ENCODE measurements around the gene CBARP.
A peak's percentile ranks its signal among the peaks of the same experiment; 100 is the strongest.

CBARP gene

DNA sequence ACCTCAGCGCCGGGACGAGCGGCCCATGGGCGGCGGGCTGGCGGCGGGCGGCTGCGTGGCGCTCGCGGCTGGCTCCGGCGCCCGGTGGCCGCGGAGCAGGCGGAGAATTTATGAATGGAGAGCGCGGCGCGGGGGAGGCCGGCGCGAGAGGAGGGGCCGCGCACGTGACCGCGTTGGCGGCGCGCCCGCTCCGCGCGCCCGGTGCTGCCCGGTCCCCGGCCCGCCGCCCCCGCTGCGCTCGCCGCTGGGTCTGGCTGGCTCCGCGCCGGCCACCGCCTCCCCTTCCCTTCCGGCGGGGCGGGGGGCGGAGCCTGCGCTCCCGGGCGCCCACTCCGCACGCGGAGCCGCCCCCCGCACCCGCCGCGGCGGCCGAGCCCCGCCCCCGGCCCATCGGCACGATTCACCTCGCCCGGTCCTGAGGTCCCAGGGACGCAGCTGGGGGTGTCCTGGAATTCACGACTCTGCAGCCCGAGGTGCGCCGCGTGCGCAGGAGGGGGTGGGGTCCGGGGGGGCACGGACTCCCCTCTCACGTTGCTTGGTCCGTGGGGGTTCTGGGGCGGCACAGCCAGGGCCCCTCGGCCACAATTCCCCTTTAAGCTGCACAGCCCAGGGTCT, at the start of gene CBARP:
Gene CBARP, minus strand, starts transcription at position 252 of the 615 bp plus-strand sequence. CDS start 1,905 bp downstream, outside the sequence.
- DNase-seq = peak in 36 of 56 donors; percentile 15 to 77 (median 44)

GRCh38 chr19:1286487-1287353, 48.9 kb upstream of the CBARP start:
- no peak for DNase-seq

- DNase-seq = no peak
Measured at GRCh38 chr19:1285737-1286360, 48.0 kb upstream of the CBARP start, which contains the start of gene EFNA2. EFNA2 (plus strand) TSS chr19:1285873; CDS start chr19:1286169, 296 bp downstream.

- peak in 1 of 56 donors; percentile 37 for DNase-seq
Measured at GRCh38 chr19:1284979-1285736, 47.4 kb upstream of the CBARP start.

GRCh38 chr19:1284293-1284978, 46.6 kb upstream of the CBARP start:
- DNase-seq = no peak

- DNase-seq = no peak
Measured at GRCh38 chr19:1283917-1284292, 46.1 kb upstream of the CBARP start.

DNA sequence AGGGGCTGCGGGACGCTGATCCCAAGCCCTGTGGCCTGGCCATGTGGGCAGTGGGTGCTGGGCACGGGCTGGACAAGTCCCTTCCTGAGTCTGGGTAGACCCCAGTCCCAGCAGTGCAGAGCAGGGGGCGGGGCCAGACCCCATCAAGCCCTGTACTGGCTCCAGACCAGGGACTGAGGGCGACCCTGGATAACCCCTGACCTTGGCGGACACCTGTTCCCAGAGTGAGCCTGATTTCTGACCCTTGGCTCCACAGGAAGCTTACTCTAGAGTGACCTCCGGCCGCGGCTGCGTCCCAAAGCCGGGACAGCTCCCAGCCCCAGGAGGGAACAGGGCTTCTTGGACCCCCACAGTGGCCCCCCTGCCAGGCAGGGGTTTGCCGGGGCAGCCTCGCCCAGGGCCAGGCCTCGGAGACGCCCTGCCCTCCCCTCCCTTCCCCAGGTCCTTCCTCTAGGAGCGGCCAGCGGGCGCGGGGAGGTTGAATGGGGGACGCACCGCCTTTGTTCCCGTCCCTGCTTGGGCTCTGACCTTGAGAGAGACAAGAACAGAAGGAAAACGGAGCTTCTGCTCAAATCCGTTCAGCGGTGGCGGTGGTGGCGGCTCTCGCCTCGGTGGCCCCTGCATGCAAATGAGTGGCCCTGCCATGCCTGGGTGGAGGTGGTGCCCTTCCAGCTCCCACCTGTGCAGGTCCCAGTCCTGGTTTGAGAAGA, 45.6 kb upstream of the CBARP start:
- no peak for DNase-seq

DNA sequence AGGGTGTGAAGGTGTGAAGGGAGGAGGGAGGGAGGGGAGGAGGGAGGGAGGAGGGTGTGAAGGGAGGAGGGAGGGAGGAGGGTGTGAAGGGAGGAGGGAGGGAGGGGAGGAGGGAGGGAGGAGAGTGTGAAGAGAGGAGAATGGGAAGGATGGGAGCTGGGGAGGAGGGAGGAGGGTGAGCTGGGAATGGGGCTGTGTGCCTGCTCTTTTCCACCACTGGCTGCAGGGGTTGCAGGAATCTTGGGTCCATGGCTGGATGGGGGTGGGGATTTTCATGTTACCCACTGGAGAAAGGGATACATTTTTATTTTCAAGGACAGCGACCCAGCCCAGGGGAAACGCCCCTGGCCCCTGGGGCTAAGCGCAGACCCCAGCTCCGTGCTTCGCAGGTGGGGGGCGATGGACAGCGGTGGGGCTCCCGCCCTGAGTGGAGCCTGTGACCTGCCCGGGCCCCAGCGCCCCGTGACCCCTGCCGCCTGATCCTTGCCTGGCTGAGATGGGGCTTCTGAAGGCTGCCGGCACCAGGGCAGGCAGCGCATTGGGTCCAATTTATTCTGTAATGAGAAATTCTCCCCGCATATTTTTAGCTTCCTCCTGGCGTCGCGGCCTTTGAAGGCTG, 44.9 kb upstream of the CBARP start:
- DNase-seq = no peak

GRCh38 chr19:1281569-1282287, 43.9 kb upstream of the CBARP start:
- DNase-seq = no peak

GRCh38 chr19:1280636-1281568, 43.1 kb upstream of the CBARP start:
- DNase-seq = peak in 1 of 56 donors; percentile 19

GRCh38 chr19:1279782-1280341, 42.1 kb upstream of the CBARP start:
- peak in 54 of 56 donors; percentile 27 to 89 (median 70) for DNase-seq

DNA sequence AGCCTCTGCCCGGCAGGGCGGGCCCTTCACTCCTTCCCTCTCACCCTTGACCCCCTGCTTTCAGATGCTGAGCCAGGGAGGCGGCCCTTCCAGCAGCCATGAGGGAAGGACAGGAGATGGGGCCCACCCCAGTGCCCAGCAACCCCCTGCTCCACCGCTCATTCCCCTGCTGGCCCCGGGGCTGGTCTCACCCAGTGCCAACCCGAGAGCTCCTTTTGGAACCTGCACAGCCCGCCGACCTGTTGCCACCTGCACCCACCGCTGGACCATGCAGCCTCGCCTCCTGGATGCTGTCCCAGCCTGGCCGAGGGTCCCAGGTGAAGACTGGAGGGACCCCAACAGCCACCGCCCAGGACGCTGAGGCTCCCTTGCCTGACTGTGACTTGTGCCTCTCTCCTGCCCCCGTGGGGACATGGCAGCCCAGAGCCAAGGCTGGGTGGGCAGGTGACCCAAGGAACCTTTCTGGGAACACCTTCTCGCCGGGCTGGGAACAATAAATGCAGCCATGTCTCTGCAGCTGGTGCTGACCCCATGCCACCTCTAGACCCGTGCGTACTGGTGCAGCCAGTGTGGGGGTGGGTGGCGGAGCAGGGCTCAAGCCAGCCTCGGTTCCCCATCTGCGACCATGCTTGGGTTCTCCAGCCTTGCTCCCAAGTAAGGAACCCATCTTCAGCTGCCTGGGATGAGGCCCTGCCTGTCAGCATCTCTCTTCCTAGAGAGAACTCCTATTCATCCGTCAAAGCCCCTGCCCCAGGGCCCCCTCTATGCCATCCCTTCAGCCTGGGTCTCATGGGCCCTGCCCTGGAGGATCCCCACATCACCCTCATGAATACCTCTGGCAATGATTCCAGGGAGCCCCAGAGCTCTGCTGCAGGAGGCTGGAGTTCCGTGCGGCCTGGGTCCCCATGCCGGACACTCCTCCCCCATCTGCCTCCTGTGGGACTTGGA, 41.2 kb upstream of the CBARP start:
- no peak for DNase-seq

DNA sequence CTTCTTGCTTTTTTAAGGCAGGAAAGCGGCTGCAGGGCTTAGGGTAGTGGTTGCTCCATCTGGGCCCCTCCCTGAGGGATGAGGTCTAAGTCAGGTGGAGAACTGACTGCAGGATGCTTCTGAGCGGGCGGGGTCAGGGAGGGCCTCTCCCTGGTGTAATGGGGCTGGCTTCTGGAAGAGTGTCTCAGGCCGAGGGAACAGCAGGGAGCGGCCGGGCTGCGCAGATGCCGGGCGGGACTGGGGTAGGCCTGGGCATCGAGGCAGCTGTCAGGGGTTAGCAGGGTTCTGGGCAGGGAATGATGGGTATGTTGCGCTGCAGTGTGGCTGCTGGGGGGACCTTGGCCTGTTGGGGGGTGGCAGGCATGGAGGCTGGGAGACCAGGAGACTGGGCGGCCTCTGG, 40.3 kb upstream of the CBARP start:
- no peak for DNase-seq

DNA sequence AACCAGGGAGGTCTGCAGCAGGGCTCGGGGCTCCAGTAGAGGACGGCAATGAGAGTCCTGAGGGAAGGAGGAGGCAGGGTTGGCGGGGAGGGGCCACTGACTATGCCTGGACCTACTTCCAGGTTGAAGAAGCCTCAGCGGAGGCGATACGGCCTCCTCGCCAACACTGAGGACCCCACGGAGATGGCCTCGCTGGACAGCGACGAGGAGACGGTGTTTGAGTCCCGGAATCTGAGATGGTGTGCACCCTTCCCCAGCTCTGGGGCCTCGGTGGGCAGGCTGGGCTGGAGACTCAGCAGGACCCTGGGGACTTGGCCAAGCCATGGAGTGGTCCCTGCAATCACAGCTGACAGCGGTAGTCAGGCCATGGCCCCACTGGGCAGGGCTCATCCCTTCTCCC, 39.3 kb upstream of the CBARP start:
- no peak for DNase-seq

- no peak for DNase-seq
Measured at GRCh38 chr19:1276628-1277022, 38.8 kb upstream of the CBARP start.

GRCh38 chr19:1275976-1276627, 38.3 kb upstream of the CBARP start:
- peak in 7 of 56 donors; percentile 50 to 78 (median 60) for DNase-seq

Measured in nucleus accumbens (tissue), 56 donors.